AG10803 (cell line): ENCODE data around the gene SIGLEC6.

Experiments used
- DNase-seq: peaks from one replicate; pipeline ENCODE4 v3.0.0; 2010; ENCODE audit warnings: low read depth
- H3K4me3 ChIP-seq: 2 replicates; pipeline ENCODE4 v1.5.1; 2011; ENCODE audit warnings: mild to moderate bottlenecking, low read length, control low read depth
- CTCF ChIP-seq: conservative IDR thresholded peaks from 2 replicates; pipeline ENCODE4 v1.5.1; 2011; ENCODE audit warnings: mild to moderate bottlenecking, low read length, control low read depth, inconsistent platforms

The SIGLEC6 gene

GRCh38 chr19:51531349-51532315 is at the start of gene SIGLEC6:
SIGLEC6 (minus strand) TSS chr19:51531670; CDS start chr19:51531648, 22 bp downstream.
- no peak for TF ChIP-seq CTCF
- no peak for DNase-seq
- H3K4me3 ChIP-seq = no peak within 1 kb of the TSS

DNA sequence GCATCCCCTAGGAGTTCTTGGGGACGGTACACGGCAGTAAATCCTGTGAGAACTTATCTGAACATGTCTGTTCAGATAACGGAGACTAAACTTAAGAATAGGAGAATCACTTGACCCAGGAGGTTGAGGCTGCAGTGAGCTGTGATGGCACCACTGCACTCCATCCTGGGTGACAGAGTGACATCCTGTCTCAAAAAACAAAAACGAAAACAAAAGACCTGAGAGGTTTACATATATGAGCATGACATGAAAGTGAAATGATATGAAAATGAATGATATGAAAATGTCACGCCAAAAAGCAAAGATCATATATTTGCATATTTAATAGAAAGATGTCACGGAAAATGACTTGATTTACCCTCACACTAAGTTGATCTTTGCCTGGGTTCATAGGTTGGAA is 45.4 kb upstream of the SIGLEC6 start:
- no peak overlapping the region for H3K4me3 ChIP-seq
- no peak for DNase-seq
- TF ChIP-seq CTCF = no peak

GRCh38 chr19:51573331-51573730 is 41.9 kb upstream of the SIGLEC6 start:
- no peak overlapping the region for H3K4me3 ChIP-seq

GRCh38 chr19:51572908-51573307 is 41.4 kb upstream of the SIGLEC6 start:
- TF ChIP-seq CTCF = no peak
- peak; percentile 55 for DNase-seq
- H3K4me3 ChIP-seq = 0 out of 2 replicates have a peak overlapping the region, but pooled peaks have one; percentile 4

More at GRCh38 chr19:51573331-51573730, 41.9 kb upstream of the SIGLEC6 start:
- DNase-seq = no peak
- no peak for TF ChIP-seq CTCF

DNA sequence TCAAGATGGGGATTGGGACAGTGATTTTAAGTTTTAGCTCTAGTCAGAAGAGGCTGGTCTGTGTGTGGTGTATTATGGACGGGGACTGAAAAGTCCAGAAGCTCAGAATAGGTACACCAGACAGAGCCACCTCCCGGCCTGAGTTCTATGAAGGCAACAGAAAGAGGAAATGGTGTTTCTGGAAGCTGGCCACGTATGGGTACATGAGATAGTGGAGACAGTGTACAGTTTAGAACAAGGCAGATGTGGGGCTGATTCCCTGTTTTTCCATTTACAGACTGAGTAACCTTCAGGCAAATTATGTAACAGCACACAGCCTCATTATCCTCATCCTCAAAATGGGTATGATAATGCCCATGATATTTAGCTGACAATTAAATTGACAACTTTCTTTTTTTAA is 40.9 kb upstream of the SIGLEC6 start:
- peak; percentile 10 for DNase-seq
- TF ChIP-seq CTCF = no peak
- H3K4me3 ChIP-seq = peak overlapping the region; percentile 83

- no peak for DNase-seq
- no peak for TF ChIP-seq CTCF
- peak overlapping the region; percentile 83 for H3K4me3 ChIP-seq
Observed at GRCh38 chr19:51571599-51571998, 40.1 kb upstream of the SIGLEC6 start.
